RPMI7951 (cell line): ENCODE results near the gene WDR75. TPM values are rescaled to one million over a fixed set of nuclear protein-coding genes. Genes with fewer than 3 reads are reported as not detected.
"Not testable (repeated sequence)": the region's sequence is repeated elsewhere in the genome, so short reads cannot be mapped to it uniquely, and the experiment has no call there.

Experiments used
- DNase-seq: peaks from one replicate; pipeline ENCODE4 v3.0.0-alpha.2; 2012; ENCODE audit warnings: low read depth
- total RNA-seq: library from RNA; depleted of rRNA; stranded (reverse); fragments of >200 nt; shearing (Covaris generic); gene quantifications from 2 replicates; pipeline ENCODE4 v1.2.3, GENCODE V29; 2014; rRNA removed

The WDR75 gene
- total RNA-seq = 52.1 and 62.5 TPM in 2 replicates

- DNase-seq = peak; percentile 94
Measured at GRCh38 chr2:189440947-189441708, at the start of gene WDR75. Gene WDR75, plus strand, starts transcription at chr2:189441474. Its CDS starts 19 bp downstream, at chr2:189441493.

GRCh38 chr2:189393440-189394111 is 47.7 kb upstream of the WDR75 start:
- peak; percentile 96 for DNase-seq

GRCh38 chr2:189394525-189394924 is 46.7 kb upstream of the WDR75 start:
- no peak for DNase-seq

- DNase-seq = peak; percentile 78
Measured at GRCh38 chr2:189402932-189403331, 38.3 kb upstream of the WDR75 start.

- no peak for DNase-seq
Measured at GRCh38 chr2:189406586-189407233, 34.6 kb upstream of the WDR75 start.

- peak; percentile 67 for DNase-seq
Measured at GRCh38 chr2:189407281-189408209, 33.7 kb upstream of the WDR75 start.

GRCh38 chr2:189408294-189408693 is 33.0 kb upstream of the WDR75 start:
- no peak for DNase-seq

GRCh38 chr2:189409131-189409530 is 32.1 kb upstream of the WDR75 start:
- DNase-seq = no peak

- no peak for DNase-seq
Measured at GRCh38 chr2:189409647-189410046, 31.6 kb upstream of the WDR75 start.

- DNase-seq = peak; percentile 81
Measured at GRCh38 chr2:189411860-189412259, 29.4 kb upstream of the WDR75 start.

GRCh38 chr2:189412330-189412953 is 28.8 kb upstream of the WDR75 start:
- DNase-seq = peak; percentile 64

GRCh38 chr2:189413249-189413648 is 28.0 kb upstream of the WDR75 start:
- no peak for DNase-seq

GRCh38 chr2:189421644-189422043 is 19.6 kb upstream of the WDR75 start:
- peak; percentile 94 for DNase-seq

- no peak for DNase-seq
Measured at GRCh38 chr2:189424961-189425360, 16.3 kb upstream of the WDR75 start.

GRCh38 chr2:189425676-189426075 is 15.6 kb upstream of the WDR75 start:
- no peak for DNase-seq

- no peak for DNase-seq
Measured at GRCh38 chr2:189426886-189427285, 14.4 kb upstream of the WDR75 start.

- no peak for DNase-seq
Measured at GRCh38 chr2:189427872-189428271, 13.4 kb upstream of the WDR75 start.

- DNase-seq = not testable (repeated sequence)
Measured at GRCh38 chr2:189430448-189430847, 10.8 kb upstream of the WDR75 start.

GRCh38 chr2:189435803-189436202 is 5.5 kb upstream of the WDR75 start:
- not testable (repeated sequence) for DNase-seq

GRCh38 chr2:189437926-189438325 is 3.3 kb upstream of the WDR75 start:
- DNase-seq = no peak

GRCh38 chr2:189439342-189439741 is 1.9 kb upstream of the WDR75 start:
- no peak for DNase-seq
